GM18951 (cell line): ENCODE measurements around the gene DOP1A.

Experiments
- POLR2A ChIP-seq: IDR thresholded peaks from 4 replicates; pipeline ENCODE4 v1.6.1; 2011; ENCODE audit warnings: mild to moderate bottlenecking; ENCODE audit not compliant: insufficient read length, insufficient read depth; ENCODE audit errors: extremely low read depth
- in situ Hi-C: fragments of 300-500 bp; cut with MboI; formaldehyde crosslinking; loops from one replicate; pipeline ENCODE4 v1.12.0; 2022; ENCODE audit warnings: low sequenced_read_pairs, mixed read lengths, inconsistent platforms; ENCODE audit not compliant: unreplicated experiment

Gene DOP1A

GRCh38 chr6:83097675-83098074 is 30.2 kb downstream of the DOP1A start:
- in situ Hi-C loops: no loop called here
- no peak for TF ChIP-seq POLR2A

- in situ Hi-C loops: no loop called here
Measured at GRCh38 chr6:83098589-83098988, 31.1 kb downstream of the DOP1A start.

GRCh38 chr6:83108378-83108777 is 40.9 kb downstream of the DOP1A start:
- no peak for TF ChIP-seq POLR2A
- in situ Hi-C loops: no loop called here

More at GRCh38 chr6:83098589-83098988, 31.1 kb downstream of the DOP1A start:
- no peak for TF ChIP-seq POLR2A

- in situ Hi-C loops: no loop called here
- TF ChIP-seq POLR2A: no peak
Measured at GRCh38 chr6:83113258-83113657, 45.8 kb downstream of the DOP1A start.

- no peak for TF ChIP-seq POLR2A
- in situ Hi-C loops: no loop called here
Measured at GRCh38 chr6:83114164-83114563, 46.7 kb downstream of the DOP1A start.

- TF ChIP-seq POLR2A: no peak
- in situ Hi-C loops: no loop called here
Measured at GRCh38 chr6:83117802-83118201, 50.3 kb downstream of the DOP1A start.

GRCh38 chr6:83119742-83120300 is 52.4 kb downstream of the DOP1A start:
- in situ Hi-C loops: no loop called here
- TF ChIP-seq POLR2A: no peak

GRCh38 chr6:83124553-83124952 is 57.1 kb downstream of the DOP1A start:
- in situ Hi-C loops: no loop called here
- no peak for TF ChIP-seq POLR2A

- in situ Hi-C loops: no loop called here
- no peak for TF ChIP-seq POLR2A
Measured at GRCh38 chr6:83125425-83125824, 58.0 kb downstream of the DOP1A start.

GRCh38 chr6:83126223-83126622 is 58.8 kb downstream of the DOP1A start:
- in situ Hi-C loops: no loop called here
- TF ChIP-seq POLR2A: no peak

- in situ Hi-C loops: no loop called here
- no peak for TF ChIP-seq POLR2A
Measured at GRCh38 chr6:83126807-83127206, 59.3 kb downstream of the DOP1A start.

- in situ Hi-C loops: no loop called here
- no peak for TF ChIP-seq POLR2A
Measured at GRCh38 chr6:83127258-83127657, 59.8 kb downstream of the DOP1A start.

GRCh38 chr6:83127976-83128375 is 60.5 kb downstream of the DOP1A start:
- in situ Hi-C loops: no loop called here
- TF ChIP-seq POLR2A: no peak

- in situ Hi-C loops: no loop called here
- no peak for TF ChIP-seq POLR2A
Measured at GRCh38 chr6:83132121-83132520, 64.7 kb downstream of the DOP1A start.
